HG03439 (cell line): ENCODE data around the gene PLAAT3.
"Not testable (repeated sequence)": the region's sequence is repeated elsewhere in the genome, so short reads cannot be mapped to it uniquely, and the experiment has no call there.

ENCODE experiments used
- ATAC-seq: cut with Tn5 transposase; IDR thresholded peaks from one replicate; pipeline ENCODE4 v1.9.1; 2021; ENCODE audit warnings: mild to moderate bottlenecking, moderate library complexity; ENCODE audit not compliant: unreplicated experiment

Gene PLAAT3

GRCh38 chr11:63609536-63609935 is 4.7 kb downstream of the PLAAT3 start:
- no peak for ATAC-seq

GRCh38 chr11:63608353-63609345 is 5.6 kb downstream of the PLAAT3 start:
- ATAC-seq, result no peak

GRCh38 chr11:63603180-63603518 is 11.1 kb downstream of the PLAAT3 start:
- ATAC-seq, result no peak

DNA sequence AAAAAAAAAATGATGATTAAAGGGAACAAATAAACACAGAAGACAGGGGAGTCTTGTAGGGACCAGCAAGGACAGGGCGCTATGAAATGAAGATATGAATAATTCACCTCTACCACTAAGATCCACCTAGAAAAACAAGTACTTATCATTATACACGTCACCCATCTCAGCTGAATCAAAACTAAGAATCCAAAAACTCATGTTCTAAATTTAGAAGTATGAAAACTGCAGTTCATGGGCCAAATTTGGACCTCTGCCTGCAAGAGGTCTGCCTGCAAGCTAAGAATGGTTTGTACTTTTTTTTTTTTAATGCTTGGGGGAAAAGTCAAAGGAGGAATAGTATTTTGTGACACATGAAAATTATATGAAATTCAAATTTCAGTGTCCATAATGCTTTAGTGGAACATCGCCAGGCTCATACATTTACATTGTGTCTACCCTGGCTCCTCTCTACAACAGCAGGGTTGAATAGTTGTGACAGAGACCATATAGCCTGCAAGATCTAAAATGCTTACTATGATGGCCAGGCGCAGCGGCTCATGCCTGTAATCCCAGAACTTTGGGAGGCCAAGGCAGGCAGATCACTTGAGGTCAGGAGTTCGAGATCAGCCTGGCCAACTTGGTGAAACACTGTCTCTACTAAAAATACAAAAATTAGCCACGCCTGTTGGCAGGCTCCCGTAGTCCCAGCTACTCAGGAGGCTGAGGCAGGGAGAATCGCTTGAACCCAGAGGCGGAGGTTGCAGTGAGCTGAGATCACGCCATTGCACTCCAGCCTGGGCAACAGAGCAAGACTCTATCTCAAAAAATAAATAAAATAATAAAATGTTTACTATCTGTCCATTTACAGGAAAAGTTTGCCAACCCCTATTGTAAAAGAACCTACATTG is 11.7 kb downstream of the PLAAT3 start:
- ATAC-seq, result not testable (repeated sequence)

DNA sequence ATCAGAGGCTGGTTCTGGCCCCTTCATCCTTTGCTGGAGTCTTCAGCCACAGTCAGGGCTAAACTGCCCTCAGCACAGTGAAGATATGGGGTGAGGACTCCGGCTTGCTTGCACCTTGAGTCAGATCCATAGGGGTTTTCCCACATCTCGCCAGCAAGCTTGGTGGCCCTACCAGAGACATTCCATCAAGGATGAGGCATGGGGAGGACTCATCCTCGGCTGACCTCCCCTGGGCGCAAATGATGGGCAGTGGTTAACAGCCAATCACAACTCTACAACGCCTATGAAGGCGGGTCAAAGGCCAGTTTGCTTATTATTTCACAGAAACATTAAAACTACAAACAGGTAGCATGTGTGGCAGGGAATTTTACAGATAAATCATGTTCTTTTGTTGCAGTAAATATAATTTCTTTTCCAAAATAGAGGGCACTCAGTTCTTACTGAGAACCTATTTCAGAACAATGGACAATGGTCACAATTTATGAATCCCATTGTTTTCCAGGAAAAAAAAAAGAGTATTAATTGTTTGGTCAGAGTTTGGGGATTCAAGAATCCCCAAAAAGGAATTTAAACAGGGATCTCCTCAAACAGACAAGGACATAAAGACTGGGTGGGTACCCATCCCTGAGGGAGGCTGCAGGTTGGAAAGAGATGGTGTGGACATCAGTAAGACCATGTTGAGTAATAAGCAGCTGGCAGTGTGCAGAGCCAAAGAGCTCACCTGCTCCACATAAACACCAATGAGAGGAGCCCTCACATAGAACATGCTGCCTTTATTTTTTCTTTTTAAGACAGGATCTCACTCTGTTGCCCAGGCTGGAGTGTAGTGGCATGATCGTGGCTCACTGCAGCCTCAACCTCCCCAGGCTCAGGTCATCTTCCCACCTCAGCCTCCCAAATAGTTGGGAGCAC is 14.8 kb downstream of the PLAAT3 start:
- no peak for ATAC-seq

DNA sequence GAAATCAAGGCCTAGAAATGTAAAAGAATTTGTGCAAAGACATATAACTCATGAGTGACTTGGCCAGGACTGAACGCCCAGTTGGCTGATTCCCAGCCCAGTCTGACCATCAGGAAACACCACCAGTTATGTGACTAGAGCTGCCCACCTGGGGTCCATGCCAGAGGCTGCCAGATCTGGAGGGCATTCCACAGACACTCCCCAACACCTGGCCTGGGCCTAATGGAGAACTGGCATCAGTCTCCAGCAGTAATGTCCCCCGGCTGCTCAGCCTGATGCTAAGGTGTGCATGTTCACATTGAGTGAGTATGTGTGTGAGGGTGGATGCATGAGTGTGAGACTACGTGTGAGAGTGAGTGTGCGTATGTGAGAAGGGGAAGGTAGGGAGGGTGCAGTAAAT is 15.7 kb downstream of the PLAAT3 start:
- no peak for ATAC-seq

DNA sequence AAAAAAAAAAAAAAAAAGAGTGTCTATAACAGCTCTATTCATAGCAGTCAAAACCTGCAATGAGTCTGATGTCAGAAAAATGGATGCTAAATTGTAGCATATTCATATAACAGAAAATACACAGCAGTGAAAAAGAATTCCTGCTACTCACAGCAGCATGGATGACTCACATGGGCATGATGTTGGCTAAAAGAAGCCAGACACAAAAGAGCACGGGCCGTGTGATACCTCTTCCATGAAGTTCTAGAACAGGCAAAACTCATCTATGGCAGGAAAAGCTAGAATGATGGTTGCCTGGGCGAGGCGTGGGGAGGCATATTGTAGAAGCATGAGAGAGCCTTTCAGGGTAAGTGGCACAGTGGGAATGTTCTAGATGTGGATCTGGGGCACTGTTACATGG is 18.9 kb downstream of the PLAAT3 start:
- no peak for ATAC-seq

DNA sequence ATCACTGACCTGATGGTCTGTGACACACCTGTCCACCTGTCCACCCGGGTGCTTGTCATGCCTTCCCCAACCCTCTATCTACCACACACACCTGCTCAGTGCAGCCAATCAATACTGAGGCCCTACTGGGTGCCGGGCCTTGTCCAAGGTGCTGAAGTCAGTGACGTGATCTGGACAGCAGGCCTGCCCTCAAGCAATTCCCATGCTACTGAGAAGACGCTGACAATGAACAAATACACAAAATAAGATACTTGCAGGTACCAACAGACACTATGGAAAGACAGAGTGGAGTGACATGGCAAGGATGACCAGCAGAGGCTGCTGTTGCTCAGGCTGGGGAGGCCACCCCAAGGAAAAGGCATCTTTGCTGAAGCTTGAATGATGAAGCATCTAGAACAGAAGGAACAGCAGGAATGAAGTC is 21.2 kb downstream of the PLAAT3 start:
- ATAC-seq, result no peak

DNA sequence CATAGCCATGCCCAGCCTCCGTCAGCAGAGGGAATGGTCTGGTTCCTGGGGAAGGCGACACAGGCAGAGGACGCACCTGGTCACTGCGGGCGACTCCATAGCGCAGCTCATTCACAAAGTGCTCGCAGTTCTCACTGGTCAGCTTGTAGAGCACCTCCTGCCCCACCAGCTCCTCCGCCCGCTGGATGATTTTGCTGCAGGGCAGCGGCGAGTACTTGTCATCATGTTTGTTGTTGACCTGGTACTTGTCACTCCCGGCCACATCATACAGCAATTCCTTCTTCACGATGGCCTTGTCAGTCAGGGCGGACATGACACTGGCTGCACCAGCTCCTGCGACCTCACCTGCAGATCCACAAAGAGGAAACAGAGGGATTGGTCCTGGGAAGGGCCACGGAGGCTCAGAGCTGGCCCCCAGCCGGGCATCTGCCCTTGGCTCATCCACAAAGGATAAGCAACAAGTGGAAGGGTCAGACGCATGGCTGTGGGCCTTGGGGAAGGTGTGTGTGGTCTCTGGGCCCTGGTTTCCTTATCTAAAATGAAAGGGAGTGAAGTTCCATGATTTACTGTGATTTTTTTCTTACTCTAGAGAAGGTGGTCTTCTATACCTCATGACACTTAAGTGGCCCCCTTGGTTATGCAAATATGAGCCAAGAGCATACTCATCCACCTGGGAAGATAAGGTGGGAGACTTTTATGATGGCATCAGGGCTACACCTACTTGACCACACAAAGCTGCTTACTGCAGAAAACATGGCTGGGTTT is 24.0 kb downstream of the PLAAT3 start:
- no peak for ATAC-seq

DNA sequence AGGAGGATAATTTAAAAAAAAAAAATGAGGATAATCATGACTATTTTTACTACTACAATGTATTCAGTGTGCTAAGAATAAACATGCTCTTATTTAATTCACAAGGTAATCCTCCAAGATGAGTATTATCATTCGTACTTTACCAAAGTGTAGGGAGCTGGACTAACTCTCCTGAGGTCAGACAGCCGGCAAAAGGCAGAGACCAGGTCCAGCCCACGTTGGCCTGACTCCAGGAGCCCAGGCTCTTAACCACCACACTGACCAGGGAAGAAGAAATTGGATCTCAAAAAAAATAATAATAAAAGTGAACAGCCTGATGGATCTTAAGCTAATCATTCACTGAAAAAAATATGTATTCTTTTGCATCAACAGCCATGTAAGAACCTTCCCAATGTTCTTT is 25.2 kb downstream of the PLAAT3 start:
- no peak for ATAC-seq

GRCh38 chr11:63586451-63587166 is 27.6 kb downstream of the PLAAT3 start:
- no peak for ATAC-seq

DNA sequence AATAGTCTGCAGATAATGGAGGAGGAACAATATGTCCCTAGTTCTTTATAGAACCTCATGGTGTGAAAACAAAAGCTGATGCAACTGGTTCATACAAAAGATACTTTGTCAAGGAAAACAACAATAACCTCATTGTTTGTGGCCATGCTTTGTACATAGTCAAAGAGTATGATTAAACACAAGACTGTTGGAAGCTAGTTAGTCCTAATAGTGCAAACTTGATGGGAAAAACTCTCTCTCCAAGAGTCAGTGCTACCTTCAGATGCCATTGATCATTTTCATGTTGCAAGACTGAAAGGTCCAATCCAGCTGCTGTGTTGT is 30.9 kb downstream of the PLAAT3 start:
- no peak for ATAC-seq

DNA sequence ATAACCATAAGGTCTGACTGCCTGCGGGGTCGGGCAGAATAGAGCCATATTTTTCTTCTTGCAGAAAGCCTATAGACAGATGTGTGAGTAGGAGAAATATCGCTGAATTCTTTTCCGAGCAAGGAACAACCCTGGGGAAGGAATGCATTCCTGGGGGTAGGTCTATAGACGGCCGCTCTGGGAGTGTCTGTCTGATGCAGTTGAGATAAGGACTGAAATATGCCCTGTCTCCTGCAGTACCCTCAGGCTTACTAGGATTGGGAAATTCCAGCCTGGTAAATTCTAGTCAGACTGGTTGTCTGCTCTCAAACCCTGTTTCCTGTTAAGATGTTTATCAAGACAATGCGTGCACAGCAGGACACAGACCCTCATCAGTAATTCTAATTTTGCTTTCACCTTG is 33.0 kb downstream of the PLAAT3 start:
- ATAC-seq, result not testable (repeated sequence)

DNA sequence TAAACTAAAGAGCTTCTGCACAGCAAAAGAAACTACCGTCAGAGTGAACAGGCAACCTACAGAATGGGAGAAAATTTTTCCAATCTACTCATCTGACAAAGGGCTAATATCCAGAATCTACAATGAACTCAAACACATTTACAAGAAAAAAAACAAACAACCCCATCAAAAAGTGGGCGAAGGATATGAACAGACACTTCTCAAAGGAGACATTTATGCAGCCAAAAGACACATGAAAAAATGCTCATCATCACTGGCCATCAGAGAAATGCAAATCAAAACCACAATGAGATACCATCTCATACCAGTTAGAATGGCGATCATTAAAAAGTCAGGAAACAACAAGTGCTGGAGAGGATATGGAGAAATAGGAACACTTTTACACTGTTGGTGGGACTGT is 35.4 kb downstream of the PLAAT3 start:
- ATAC-seq, result not testable (repeated sequence)

- no peak for ATAC-seq
These were observed 39.2 kb downstream of the PLAAT3 start for GRCh38 chr11:63574856-63575602.

DNA sequence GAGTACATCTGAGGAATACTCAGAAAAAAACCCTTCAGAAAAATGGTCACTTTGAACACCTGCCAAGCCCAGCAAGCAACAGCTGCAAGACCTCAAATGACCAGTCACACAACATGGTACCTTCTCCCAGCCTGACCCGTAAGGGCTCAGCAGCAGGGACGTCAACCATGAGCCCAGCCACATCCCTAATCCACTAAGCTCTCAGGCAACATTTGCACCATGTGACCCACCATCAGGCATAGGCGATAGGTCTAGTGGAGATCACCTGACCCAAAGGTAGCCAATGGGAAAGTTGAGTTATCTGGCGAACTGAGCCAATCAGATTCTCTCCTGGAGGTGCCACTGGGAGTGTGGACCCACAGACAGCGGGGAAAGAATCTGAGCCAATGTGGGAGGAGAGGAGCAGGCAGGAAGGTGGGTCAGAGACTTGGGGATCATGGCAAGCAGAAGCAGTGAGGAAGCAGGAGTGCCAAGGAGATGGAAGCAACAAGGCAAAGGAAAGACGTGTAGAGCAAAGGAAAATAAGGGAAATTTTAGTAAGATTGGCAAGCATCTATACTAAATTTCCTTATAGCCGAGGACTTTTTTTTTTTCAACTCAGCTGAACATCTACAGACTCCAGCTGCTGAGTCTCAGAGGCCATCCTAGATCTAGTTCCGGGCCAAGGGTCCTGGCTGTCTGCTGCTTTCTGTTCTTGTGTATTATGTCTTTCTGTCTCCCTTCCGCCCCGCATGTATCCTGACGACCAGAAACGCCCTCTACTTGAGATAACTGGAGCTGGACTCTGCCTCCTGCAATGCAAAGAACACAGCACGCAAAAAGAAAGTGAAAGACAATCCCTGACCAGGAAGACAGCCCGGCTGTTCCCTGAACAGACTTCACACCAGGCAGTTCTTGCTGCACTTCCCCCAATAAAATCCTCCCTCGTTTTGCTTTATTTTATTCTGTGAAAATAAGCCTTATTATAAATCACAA is 40.1 kb downstream of the PLAAT3 start:
- ATAC-seq, result no peak

DNA sequence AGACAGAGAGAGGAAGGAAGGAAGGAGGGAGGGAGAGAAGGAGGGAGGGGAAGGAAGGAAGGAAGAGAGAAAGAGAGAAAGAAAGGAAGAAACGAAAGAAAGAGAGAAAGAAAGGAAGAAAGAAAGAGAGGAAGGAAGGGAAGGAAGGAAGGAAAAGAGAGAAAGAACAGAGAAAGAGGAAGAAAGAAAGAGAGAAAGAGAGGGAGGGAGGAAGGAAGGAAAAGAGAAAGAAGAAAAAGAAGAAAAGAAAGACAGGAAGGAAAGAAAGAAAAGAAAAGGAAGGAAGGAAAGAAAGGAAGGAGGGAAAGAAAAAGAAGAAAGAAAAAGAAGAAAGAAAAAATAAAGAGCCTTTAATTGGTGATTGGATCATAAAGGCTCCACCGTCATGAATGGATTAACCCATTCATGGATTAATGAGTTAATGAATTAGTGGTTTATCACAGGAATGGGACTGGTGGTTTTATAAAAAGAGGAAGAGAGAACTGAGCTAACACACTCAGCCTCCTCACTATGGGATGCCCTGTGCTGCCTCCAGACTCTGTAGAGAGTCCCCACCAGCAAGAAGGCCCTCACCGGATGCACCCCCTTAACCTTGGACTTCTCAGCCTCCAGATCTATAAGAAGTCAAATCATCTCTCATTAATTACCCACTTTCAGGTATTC is 42.1 kb downstream of the PLAAT3 start:
- ATAC-seq, result no peak
